SU-DHL-6 (cell line): ENCODE data around the gene SSC4D.

Source experiments
- EZH2phosphoT487 ChIP-seq: fragments of 200-600 bp; sonication (generic), shearing (Covaris generic); conservative IDR thresholded peaks from 2 replicates; pipeline ENCODE4 v1.6.1; 2018; ENCODE audit warnings: mild to moderate bottlenecking, antibody characterized with exemption, low read length, moderate library complexity, mixed read lengths
- TF ChIP-seq, protein P1 (sequence below): fragments of 200-600 bp; sonication (generic); IDR thresholded peaks from one replicate; pipeline ENCODE4 v1.5.1; 2017; ENCODE audit warnings: antibody characterized with exemption, mild to moderate bottlenecking, low read length, moderate library complexity; ENCODE audit not compliant: insufficient read depth, poor library complexity, severe bottlenecking

DNA sequence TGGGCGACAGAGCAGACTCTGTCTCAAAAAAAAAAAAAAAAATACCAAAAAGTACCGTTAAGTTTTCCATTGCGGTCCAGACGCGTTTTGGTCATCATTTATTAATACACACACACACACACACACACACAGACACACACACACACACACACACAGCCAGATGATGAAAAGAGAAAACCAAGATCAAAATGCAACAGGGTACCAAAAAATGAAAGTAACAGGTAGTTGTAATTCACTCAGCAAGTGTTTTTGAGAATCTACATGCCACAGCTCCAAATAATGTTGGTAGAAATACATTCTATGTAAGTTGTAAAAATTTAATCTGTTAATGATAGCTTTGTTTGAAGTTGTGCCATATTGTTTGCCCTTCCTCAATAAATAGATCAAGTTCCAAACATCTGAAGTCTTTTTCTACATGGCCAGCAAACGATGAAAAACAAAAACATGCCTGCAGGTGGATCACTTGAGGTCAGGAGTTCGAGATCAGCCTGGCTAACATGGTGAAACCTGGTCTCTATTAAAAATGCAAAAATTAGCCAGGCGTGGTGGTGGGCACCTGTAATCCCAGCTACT lies 60.1 kb downstream of the SSC4D start:
- TF ChIP-seq, protein P1, sequence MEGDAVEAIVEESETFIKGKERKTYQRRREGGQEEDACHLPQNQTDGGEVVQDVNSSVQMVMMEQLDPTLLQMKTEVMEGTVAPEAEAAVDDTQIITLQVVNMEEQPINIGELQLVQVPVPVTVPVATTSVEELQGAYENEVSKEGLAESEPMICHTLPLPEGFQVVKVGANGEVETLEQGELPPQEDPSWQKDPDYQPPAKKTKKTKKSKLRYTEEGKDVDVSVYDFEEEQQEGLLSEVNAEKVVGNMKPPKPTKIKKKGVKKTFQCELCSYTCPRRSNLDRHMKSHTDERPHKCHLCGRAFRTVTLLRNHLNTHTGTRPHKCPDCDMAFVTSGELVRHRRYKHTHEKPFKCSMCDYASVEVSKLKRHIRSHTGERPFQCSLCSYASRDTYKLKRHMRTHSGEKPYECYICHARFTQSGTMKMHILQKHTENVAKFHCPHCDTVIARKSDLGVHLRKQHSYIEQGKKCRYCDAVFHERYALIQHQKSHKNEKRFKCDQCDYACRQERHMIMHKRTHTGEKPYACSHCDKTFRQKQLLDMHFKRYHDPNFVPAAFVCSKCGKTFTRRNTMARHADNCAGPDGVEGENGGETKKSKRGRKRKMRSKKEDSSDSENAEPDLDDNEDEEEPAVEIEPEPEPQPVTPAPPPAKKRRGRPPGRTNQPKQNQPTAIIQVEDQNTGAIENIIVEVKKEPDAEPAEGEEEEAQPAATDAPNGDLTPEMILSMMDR: no peak
- TF ChIP-seq EZH2phosphoT487: no peak
